Endothelial cell of umbilical vein (primary cell): ENCODE measurements around the gene LRRFIP2.

ENCODE experiments used
- CTCF ChIP-seq, 2 donors: IDR thresholded peaks; 1 replicate in 1 of 2; 2 replicates in 1 of 2; pipeline ENCODE4 v1.5.1; 2011; ENCODE audit warnings: low read length in 2 of 2, mild to moderate bottlenecking in 2 of 2, moderate library complexity in 2 of 2, control low read depth in 1 of 2, inconsistent platforms in 1 of 2, low read depth in 1 of 2; ENCODE audit not compliant: insufficient read depth in 1 of 2; ENCODE audit errors: extremely low read depth in 1 of 2
- EZH2 ChIP-seq: IDR thresholded peaks from 2 replicates; pipeline ENCODE4 v1.6.1; 2012; ENCODE audit warnings: borderline replicate concordance, low read depth, mild to moderate bottlenecking, moderate library complexity, low read length, inconsistent platforms; ENCODE audit not compliant: severe bottlenecking
- FOS ChIP-seq: IDR thresholded peaks from 2 replicates; pipeline ENCODE4 v1.6.1; 2011; ENCODE audit warnings: mild to moderate bottlenecking, low read length, moderate library complexity, borderline replicate concordance; ENCODE audit not compliant: insufficient read depth
- GATA2 ChIP-seq: IDR thresholded peaks from 2 replicates; pipeline ENCODE4 v1.7.0; 2011; ENCODE audit warnings: low read depth, mild to moderate bottlenecking, moderate library complexity, mixed read lengths, low read length; ENCODE audit not compliant: insufficient read length, insufficient read depth
- JUN ChIP-seq: IDR thresholded peaks from 2 replicates; pipeline ENCODE4 v1.6.1; 2011; ENCODE audit warnings: borderline replicate concordance, low read depth; ENCODE audit not compliant: insufficient read length, insufficient read depth
- MAX ChIP-seq: IDR thresholded peaks from 2 replicates; pipeline ENCODE4 v1.6.1; 2011; ENCODE audit not compliant: insufficient read depth, insufficient read length
- MYC ChIP-seq: IDR thresholded peaks from one replicate; pipeline ENCODE4 v1.6.1; 2011; ENCODE audit warnings: mild to moderate bottlenecking, low read depth, low read length
- POLR2A ChIP-seq: IDR thresholded peaks from 2 replicates; pipeline ENCODE4 v1.6.1; 2012; ENCODE audit warnings: low read depth, mild to moderate bottlenecking, control low read depth, low read length
- POLR2AphosphoS5 ChIP-seq: IDR thresholded peaks from 2 replicates; pipeline ENCODE4 v1.6.1; 2012; ENCODE audit warnings: low read depth, mild to moderate bottlenecking, control low read depth, low read length, moderate library complexity; ENCODE audit not compliant: insufficient read depth

GRCh38 chr3:37183375-37183831 is 9.0 kb upstream of the LRRFIP2 start:
- TF ChIP-seq CTCF (IDR thresholded peaks at IDR 0.05; ENCODE audit: extremely low read depth in 1 of 2, insufficient read depth in 1 of 2, low read depth in 1 of 2, low read length in 2 of 2): no peak
- no peak for TF ChIP-seq EZH2
- TF ChIP-seq MAX: no peak
- no peak for TF ChIP-seq POLR2A
- no peak for TF ChIP-seq POLR2AphosphoS5
- TF ChIP-seq MYC: no peak
- peak; percentile 69 for TF ChIP-seq FOS
- no peak for TF ChIP-seq GATA2
- TF ChIP-seq JUN: peak; percentile 77
